HepG2 (cell line): ENCODE measurements around the gene ARFIP2. TPM values are rescaled to one million over a fixed set of nuclear protein-coding genes. Genes with fewer than 3 reads are reported as not detected.
A peak's percentile ranks its signal among the peaks of the same experiment; 100 is the strongest.

ENCODE experiments used
- CENPT ChIP-seq: sonication (generic); formaldehyde crosslinking; IDR thresholded peaks from 2 replicates; pipeline ENCODE4 v1.8.0; 2022; ENCODE audit warnings: low read depth, mild to moderate bottlenecking, moderate library complexity, missing genetic modification reagents
- CENPX ChIP-seq: sonication (generic); formaldehyde crosslinking; IDR thresholded peaks from 2 replicates; pipeline ENCODE4 v1.9.0; 2021; ENCODE audit warnings: mild to moderate bottlenecking, missing genetic modification reagents, moderate library complexity
- FOXA3 ChIP-seq: IDR thresholded peaks from 2 replicates; pipeline ENCODE4 v1.6.1; 2016; ENCODE audit warnings: missing genetic modification reagents, missing compliant biosample characterization
- GATAD1 ChIP-seq: IDR thresholded peaks from 2 replicates; pipeline ENCODE4 v1.6.1; 2016; ENCODE audit warnings: missing genetic modification reagents, missing compliant biosample characterization
- GFI1 ChIP-seq: sonication (generic); formaldehyde crosslinking; IDR thresholded peaks from 2 replicates; pipeline ENCODE4 v1.5.0; 2020; ENCODE audit warnings: missing genetic modification reagents, mild to moderate bottlenecking, borderline replicate concordance
- HNRNPLL ChIP-seq: fragments of 200-400 bp; formaldehyde crosslinking; IDR thresholded peaks from 2 replicates; pipeline ENCODE4 v1.6.1; 2017; ENCODE audit warnings: mild to moderate bottlenecking, low read depth, low read length; ENCODE audit not compliant: poor library complexity, severe bottlenecking
- MAFG ChIP-seq: sonication (generic); formaldehyde crosslinking; IDR thresholded peaks from 2 replicates; pipeline ENCODE4 v1.5.1; 2020; ENCODE audit warnings: mild to moderate bottlenecking, missing genetic modification reagents
- NFKB2 ChIP-seq: sonication (generic); formaldehyde crosslinking; IDR thresholded peaks from 2 replicates; pipeline ENCODE4 v1.4.0; 2020; ENCODE audit warnings: missing genetic modification reagents, borderline replicate concordance
- PCBP2 ChIP-seq: fragments of 200-400 bp; formaldehyde crosslinking; optimal IDR thresholded peaks from 2 replicates; pipeline ENCODE3; 2018; ENCODE audit warnings: low read length, low read depth; ENCODE audit not compliant: poor library complexity, severe bottlenecking
- RARA ChIP-seq: IDR thresholded peaks from 2 replicates; pipeline ENCODE4 v1.6.1; 2016; ENCODE audit warnings: missing genetic modification reagents, missing compliant biosample characterization
- RBAK ChIP-seq: sonication (generic); formaldehyde crosslinking; IDR thresholded peaks from 2 replicates; pipeline ENCODE4 v1.5.1; 2020; ENCODE audit warnings: mild to moderate bottlenecking, missing genetic modification reagents
- SCMH1 ChIP-seq: sonication (generic); formaldehyde crosslinking; IDR thresholded peaks from 2 replicates; pipeline ENCODE4 v1.9.0; 2021; ENCODE audit warnings: missing genetic modification reagents, mild to moderate bottlenecking, borderline replicate concordance
- SNRNP70 ChIP-seq: fragments of 200-400 bp; formaldehyde crosslinking; IDR thresholded peaks from 2 replicates; pipeline ENCODE4 v1.6.1; 2017; ENCODE audit warnings: mild to moderate bottlenecking, low read depth, low read length, moderate library complexity
- TAF15 ChIP-seq: fragments of 200-400 bp; formaldehyde crosslinking; IDR thresholded peaks from one replicate; pipeline ENCODE4 v1.6.1; 2018; ENCODE audit warnings: mild to moderate bottlenecking, low read depth, low read length; ENCODE audit not compliant: poor library complexity, severe bottlenecking
- ZC3H13 ChIP-seq: sonication (generic); formaldehyde crosslinking; IDR thresholded peaks from 2 replicates; pipeline ENCODE4 v1.8.1; 2023; ENCODE audit warnings: mild to moderate bottlenecking, missing genetic modification reagents, moderate library complexity
- ZNF354B ChIP-seq: sonication (generic); formaldehyde crosslinking; IDR thresholded peaks from 2 replicates; pipeline ENCODE4 v1.8.0; 2022; ENCODE audit warnings: mild to moderate bottlenecking, missing genetic modification reagents
- ZNF570 ChIP-seq: sonication (generic); formaldehyde crosslinking; IDR thresholded peaks from 2 replicates; pipeline ENCODE4 v1.4.0; 2020; ENCODE audit warnings: mild to moderate bottlenecking, missing genetic modification reagents, borderline replicate concordance
- ZNF776 ChIP-seq: sonication (generic); formaldehyde crosslinking; IDR thresholded peaks from 2 replicates; pipeline ENCODE4 v1.4.0; 2020; ENCODE audit warnings: mild to moderate bottlenecking, missing genetic modification reagents
- ZNF781 ChIP-seq: sonication (generic); formaldehyde crosslinking; IDR thresholded peaks from 2 replicates; pipeline ENCODE4 v1.5.1; 2020; ENCODE audit warnings: borderline replicate concordance, mild to moderate bottlenecking, missing genetic modification reagents; ENCODE audit errors: not compliant biosample characterization
- ZNF878 ChIP-seq: sonication (generic); formaldehyde crosslinking; IDR thresholded peaks from 2 replicates; pipeline ENCODE4 v1.8.1; 2023; ENCODE audit warnings: mild to moderate bottlenecking, missing genetic modification reagents, moderate library complexity
- ZSCAN12 ChIP-seq: sonication (generic); formaldehyde crosslinking; IDR thresholded peaks from 2 replicates; pipeline ENCODE4 v1.9.0; 2021; ENCODE audit warnings: mild to moderate bottlenecking, missing genetic modification reagents
- polyA plus RNA-seq, 8 experiments: library from polyadenylated mRNA; depleted of rRNA in 3 of 8; stranded (reverse) in 7 of 8; unstranded in 1 of 8; fragments of >200 nt; fragmentation: Illumina TruSeq in 4 of 8; extraction: Trizol in 4 of 8; gene quantifications; 2 replicates each; pipeline versions ENCODE4 v1.2.1 to v1.2.3, GENCODE V29; 2011 to 2016; ENCODE audit warnings: low read depth in 4 of 8, missing spikeins in 1 of 8, mixed read lengths in 1 of 8; ENCODE audit not compliant: insufficient read depth in 1 of 8
- total RNA-seq, 5 experiments: library from RNA; depleted of rRNA; stranded (reverse); fragments of >200 nt; fragmentation: Illumina TruSeq; extraction: Trizol; gene quantifications; 2 replicates each; pipeline ENCODE4 v1.2.3, GENCODE V29; 2016; ENCODE audit warnings: low read depth in 1 of 5
- TF ChIP-seq, protein P1 (sequence below): sonication (generic); formaldehyde crosslinking; IDR thresholded peaks from 2 replicates; pipeline ENCODE4 v1.8.0; 2022; ENCODE audit warnings: mild to moderate bottlenecking, missing genetic modification reagents; ENCODE audit not compliant: insufficient replicate concordance
- TF ChIP-seq, protein P2 (sequence below): sonication (generic); formaldehyde crosslinking; IDR thresholded peaks from 2 replicates; pipeline ENCODE4 v1.4.0; 2020; ENCODE audit warnings: missing genetic modification reagents

ARFIP2 gene
- total and polyA plus RNA-seq, 2 of the 13 experiments (the other 11 are each of a cell fraction or from before 2014, with no cell fraction given), result 56.6 to 60.2 TPM

DNA sequence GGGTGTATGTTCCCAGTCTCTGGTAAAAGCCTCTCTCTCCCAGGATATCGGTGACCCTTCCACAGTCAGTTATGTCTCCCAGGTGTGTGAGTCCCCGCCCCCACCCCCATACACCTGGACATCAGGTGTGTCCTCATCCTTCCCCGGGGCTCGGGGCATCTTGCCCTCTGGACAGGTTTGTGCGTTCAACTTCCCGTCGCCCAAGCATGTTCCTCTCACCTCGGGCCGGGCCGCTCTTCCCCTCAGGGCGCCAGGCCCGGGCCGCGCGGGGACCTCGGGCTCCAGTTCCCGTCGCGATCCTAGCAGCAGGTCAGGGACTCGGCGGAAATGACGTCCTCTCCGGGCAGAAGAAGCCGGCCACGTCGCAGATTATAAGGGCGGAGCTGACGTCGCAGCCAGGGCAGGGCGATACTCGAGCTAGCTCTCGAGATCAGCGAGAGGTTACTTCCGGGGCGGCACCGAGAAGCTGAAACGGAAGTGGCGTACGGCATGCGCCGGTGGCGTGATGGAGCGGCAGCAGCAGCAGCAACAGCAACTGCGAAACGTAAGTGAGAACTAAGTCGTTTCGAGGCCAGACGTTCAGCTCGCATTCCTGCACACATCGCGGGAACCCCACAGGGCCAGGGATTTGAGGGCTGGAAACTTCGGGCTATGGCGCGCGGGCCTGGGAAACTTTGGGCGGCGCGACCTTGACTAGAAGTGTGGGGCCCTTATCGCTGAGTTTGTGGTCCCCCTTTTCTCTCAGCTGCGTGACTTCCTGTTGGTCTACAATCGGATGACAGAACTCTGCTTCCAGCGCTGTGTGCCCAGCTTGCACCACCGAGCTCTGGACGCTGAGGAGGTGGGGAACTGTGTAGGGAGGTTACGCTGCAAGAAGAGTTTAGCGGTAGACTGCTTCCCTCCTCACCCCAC is at the start of gene ARFIP2, which contains the start of gene TIMM10B (continued):
- TF ChIP-seq ZNF354B (CRISPR knock-in tag), result no peak
- no peak for TF ChIP-seq SCMH1 (CRISPR knock-in tag)
- TF ChIP-seq HNRNPLL, result peak; percentile 99
- peak; percentile 87 for TF ChIP-seq ZNF776 (CRISPR knock-in tag)
- peak; percentile 77 for TF ChIP-seq ZNF781 (CRISPR knock-in tag)
- no peak for TF ChIP-seq ZNF570 (CRISPR knock-in tag)
- TF ChIP-seq RARA (CRISPR knock-in tag), result peak; percentile 8; the same call in 1 of the 2 replicates
- TF ChIP-seq GATAD1 (CRISPR knock-in tag), result peak; percentile 96
- TF ChIP-seq ZSCAN12, result no peak
- TF ChIP-seq, protein P1, sequence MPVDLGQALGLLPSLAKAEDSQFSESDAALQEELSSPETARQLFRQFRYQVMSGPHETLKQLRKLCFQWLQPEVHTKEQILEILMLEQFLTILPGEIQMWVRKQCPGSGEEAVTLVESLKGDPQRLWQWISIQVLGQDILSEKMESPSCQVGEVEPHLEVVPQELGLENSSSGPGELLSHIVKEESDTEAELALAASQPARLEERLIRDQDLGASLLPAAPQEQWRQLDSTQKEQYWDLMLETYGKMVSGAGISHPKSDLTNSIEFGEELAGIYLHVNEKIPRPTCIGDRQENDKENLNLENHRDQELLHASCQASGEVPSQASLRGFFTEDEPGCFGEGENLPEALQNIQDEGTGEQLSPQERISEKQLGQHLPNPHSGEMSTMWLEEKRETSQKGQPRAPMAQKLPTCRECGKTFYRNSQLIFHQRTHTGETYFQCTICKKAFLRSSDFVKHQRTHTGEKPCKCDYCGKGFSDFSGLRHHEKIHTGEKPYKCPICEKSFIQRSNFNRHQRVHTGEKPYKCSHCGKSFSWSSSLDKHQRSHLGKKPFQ (CRISPR knock-in tag), result no peak
- no peak for TF ChIP-seq ZNF878 (CRISPR knock-in tag)
- TF ChIP-seq NFKB2 (CRISPR knock-in tag), result no peak; the same call in 1 of the 2 replicates
- 0 out of 2 replicates have a peak, but pooled peaks have one; percentile 17 for TF ChIP-seq GFI1 (CRISPR knock-in tag)
- TF ChIP-seq RBAK, result no peak
- peak; percentile 70 for TF ChIP-seq FOXA3
- peak; percentile 18; the same call in 1 of the 2 replicates for TF ChIP-seq CENPT (CRISPR knock-in tag)
- TF ChIP-seq TAF15, result no peak
- no peak for TF ChIP-seq CENPX (CRISPR knock-in tag)
- TF ChIP-seq, protein P2, sequence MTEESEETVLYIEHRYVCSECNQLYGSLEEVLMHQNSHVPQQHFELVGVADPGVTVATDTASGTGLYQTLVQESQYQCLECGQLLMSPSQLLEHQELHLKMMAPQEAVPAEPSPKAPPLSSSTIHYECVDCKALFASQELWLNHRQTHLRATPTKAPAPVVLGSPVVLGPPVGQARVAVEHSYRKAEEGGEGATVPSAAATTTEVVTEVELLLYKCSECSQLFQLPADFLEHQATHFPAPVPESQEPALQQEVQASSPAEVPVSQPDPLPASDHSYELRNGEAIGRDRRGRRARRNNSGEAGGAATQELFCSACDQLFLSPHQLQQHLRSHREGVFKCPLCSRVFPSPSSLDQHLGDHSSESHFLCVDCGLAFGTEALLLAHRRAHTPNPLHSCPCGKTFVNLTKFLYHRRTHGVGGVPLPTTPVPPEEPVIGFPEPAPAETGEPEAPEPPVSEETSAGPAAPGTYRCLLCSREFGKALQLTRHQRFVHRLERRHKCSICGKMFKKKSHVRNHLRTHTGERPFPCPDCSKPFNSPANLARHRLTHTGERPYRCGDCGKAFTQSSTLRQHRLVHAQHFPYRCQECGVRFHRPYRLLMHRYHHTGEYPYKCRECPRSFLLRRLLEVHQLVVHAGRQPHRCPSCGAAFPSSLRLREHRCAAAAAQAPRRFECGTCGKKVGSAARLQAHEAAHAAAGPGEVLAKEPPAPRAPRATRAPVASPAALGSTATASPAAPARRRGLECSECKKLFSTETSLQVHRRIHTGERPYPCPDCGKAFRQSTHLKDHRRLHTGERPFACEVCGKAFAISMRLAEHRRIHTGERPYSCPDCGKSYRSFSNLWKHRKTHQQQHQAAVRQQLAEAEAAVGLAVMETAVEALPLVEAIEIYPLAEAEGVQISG (CRISPR knock-in tag), result peak; percentile 97
- TF ChIP-seq ZC3H13 (CRISPR knock-in tag), result 0 out of 2 replicates have a peak, but pooled peaks have one; percentile 54
- TF ChIP-seq PCBP2, result no peak
- TF ChIP-seq SNRNP70, result no peak
- no peak for TF ChIP-seq MAFG
